ENCODE measurements around the gene KCMF1. TPM values are rescaled to one million over a fixed set of nuclear protein-coding genes. Genes with fewer than 3 reads are reported as not detected.

Gene KCMF1
- total RNA-seq, 1 donor from 2014 or later: 83.3 TPM

DNA sequence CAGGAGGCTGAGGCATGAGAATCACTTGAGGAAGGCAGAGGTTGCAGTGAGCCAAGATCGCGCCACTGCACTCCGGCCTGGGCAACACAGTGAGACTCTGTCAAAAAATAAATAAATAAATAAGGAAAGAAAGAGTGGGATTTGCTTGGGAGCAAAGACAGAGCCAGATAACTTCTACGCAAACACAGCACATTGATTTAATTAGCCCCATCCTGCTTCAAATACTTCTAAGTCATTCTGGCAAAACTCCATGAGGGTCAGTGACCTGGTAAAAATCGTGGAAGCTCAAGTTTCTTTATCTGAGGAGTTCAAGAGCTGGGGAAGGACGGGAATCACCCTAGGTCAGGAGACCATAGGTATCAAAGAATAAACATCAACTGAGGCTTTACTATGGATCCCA lies 91.6 kb downstream of the KCMF1 start:
- DNase-seq: no peak
- intact Hi-C loops (cut with DNase I): no loop called here
- ATAC-seq (ENCODE audit: poor library complexity): no peak

DNA sequence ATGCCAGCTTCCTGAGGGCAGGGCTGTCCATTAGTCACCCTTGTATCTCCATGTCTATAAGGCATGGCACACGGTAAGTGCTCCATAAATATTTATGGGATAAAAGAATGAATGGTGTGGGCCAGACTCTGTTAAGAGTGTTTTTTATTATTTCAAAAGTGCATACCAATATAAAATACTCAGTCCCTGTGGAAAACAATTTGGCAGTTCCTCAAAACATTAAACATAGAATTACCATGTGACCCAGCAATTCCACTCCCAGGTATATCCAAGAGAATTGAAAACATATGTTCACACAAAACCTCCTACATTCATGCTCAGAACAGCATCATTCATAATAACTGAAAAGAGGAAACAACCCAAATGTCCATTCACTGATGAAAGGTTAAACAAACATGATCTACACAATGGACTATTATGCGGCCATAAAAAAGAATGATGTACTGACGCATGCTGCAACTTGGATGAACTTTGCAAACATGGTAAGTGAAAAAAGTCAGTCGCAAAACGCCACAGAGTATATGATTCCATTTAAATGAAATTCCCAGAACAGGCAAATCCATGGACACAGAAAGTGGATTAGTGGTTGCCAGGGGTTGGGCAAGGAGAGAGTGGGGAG lies 93.1 kb downstream of the KCMF1 start:
- ATAC-seq (ENCODE audit: poor library complexity): no peak
- intact Hi-C loops (cut with DNase I): loop anchor here (2.0 kb wide), 1 partner anchor 237 kb away; no protein-coding TSS in a partner anchor
- no peak for DNase-seq

DNA sequence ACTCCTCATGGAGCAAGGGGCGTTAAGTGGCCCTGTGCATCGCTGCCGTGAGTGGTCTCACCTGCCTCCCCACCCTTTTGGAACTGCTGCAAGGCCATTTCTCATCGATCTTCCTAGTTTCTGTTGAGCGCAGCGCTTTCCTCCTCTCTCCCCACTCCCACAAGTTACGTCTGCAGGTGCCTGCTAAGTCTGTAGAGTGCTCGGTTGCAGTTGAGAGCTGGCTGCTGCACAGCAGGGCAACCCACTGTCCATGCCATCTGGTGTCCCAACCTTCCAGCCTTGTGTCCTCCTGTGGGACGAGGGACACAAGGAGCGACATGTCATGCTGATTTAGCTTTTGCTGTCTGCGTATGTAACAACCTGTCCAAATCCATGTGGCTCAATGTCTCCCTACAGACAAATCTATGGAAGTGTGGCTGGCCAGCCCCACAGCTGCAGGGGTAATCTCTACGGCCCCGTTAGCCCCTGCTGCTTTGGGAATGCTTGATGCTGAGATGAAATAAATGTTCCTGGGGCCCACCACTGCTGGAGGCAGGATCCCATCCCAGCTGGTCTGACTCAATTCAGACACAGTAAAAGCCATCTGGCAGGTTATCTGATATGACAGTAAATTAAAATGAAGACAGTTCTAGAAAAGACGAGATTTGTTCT lies 94.1 kb downstream of the KCMF1 start:
- intact Hi-C loops (cut with DNase I): loop anchor here (2.0 to 5.0 kb wide), 2 partner anchors 222 to 236 kb away; no protein-coding TSS in a partner anchor
- DNase-seq: no peak

DNA sequence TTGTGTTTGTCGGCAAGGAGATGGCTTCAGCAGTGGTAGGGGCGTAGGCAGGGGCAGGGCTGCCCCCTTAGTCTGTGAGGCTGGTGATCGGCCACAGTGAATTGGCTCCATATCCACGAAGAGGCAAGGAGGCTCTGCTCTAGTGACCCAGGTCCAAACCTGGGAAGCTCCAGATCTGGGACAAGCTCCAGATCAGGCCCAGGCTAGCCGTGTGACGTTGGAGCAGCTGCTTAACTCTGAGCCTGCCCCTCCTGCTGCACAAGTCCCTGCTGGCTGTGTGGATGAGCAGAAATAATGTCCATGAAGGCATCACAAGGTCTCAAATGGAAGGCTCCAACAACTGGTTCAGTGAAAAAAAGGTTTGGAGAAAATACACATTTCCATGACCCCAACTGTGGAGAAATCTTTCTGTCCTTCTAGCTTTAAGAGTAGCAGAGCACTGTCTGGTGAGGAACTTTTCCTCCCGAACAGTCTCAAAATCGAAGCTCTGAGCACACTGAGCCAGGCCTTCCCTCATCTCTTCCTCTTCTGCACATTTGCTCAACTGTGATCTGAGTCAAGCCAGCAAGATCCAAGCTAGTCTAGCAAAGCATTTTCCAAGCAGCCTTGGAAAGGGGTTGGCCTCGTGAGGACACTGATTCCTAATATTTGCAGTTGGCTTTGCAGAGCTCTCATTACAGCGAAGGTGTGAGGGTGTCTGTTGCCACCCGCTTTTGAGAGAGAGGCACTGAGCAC lies 95.2 kb downstream of the KCMF1 start:
- ATAC-seq (ENCODE audit: poor library complexity): no peak
- intact Hi-C loops (cut with DNase I): loop anchor here (5.0 kb wide), 1 partner anchor 221 kb away; no protein-coding TSS in a partner anchor
- no peak for DNase-seq

More for the DNA sequence above, 94.1 kb downstream of the KCMF1 start:
- no peak for ATAC-seq (ENCODE audit: poor library complexity)

DNA sequence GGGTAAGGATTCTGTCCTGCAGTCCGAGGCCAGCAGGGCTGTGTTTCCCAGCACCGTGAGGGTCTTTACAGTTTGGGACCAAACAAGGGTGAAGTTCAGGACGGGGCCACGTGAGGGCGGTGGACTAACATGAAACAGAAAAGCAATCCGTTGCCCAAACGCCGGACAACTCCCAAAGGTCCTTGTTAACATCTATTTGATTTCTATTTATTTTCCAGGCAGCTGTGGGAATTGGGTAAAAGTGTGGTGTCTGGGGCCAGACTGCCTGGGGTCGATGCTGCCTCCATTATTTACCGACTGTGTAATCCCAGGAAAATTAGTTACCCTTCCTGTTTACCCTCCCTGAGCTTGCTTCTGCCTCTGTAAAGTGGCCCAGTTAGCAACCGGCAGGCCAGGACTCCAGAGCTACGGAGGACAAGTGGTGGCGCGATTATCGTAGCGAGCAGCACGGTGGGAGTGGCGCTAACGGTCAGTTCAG lies 96.0 kb downstream of the KCMF1 start:
- peak; percentile 84 for DNase-seq
- intact Hi-C loops (cut with DNase I): loop anchor here (5.0 kb wide), 1 partner anchor 220 kb away; no protein-coding TSS in a partner anchor

DNA sequence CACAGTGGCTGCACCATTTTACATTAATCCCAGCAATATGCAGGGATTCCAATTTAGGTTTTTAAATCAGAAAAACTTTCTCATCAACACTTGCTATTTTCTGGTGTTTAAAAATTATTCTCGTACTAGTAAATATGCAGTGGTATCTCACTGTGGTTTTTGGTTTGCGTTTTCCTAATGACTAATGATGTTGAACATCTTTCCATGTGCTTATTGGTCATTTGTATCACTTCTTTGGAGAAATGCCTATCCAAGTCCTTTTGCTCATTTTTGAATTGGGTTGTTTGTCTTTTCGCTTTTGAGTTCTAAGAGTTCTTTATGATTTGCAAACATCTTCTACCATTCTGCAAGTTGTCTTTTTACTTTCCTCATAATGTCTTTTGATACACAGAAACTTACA lies 100.1 kb downstream of the KCMF1 start:
- no peak for DNase-seq
- intact Hi-C loops (cut with DNase I): no loop called here
- ATAC-seq (ENCODE audit: poor library complexity): no peak

More for the DNA sequence above, 96.0 kb downstream of the KCMF1 start:
- peak; percentile 94 for ATAC-seq (ENCODE audit: poor library complexity)

DNA sequence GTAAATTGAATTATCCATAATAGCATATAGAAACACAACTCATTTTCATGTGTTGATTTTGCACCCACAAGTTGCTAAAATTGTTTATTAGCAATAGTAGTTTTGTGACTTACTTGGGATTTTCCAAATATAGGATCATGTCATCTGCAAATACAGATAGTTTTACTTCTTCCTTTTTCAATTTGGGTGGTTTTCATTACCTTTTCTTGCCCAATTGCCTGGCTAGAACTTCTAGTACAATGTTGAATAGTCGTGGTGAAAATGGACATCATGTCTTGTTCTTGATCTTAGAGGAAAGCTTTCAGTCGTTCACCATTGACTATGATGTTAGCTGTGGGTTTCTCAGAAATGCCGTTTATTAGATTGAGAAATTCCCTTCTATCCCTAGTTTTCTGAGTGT lies 102.1 kb downstream of the KCMF1 start:
- no peak for ATAC-seq (ENCODE audit: poor library complexity)

DNA sequence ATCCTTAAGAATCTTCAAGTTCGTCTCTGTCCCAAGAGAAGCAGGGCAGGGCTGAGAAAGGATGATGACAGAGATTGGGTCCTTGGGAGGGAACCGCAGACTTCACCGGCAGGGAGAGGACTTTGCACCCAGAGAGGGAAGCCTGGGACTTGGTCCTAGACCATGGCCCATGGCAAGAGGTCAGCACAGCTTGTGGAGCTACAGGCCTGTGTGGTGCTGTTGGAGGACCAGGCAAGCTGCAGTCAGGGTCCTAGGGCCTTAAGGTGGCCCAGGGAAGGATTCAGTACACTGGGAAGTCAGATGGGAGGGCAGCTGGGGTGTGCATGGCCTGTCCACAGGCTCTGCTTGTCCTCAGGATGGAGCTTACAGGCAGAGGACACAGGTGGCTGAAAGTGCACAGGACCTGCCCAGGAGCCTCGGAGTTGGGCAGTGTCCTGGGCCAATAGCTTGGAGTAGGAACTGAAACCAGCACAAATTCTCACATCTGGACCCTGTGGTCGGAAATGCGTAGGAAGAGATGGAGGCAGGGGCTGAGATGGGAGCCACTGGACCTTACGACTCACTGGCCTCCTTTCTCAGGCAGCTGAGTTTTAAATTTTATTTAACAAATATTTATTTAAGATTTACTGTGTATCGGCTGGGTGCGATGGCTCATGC lies 105.8 kb downstream of the KCMF1 start:
- DNase-seq (no peak), ATAC-seq (ENCODE audit: poor library complexity) (no peak)
- intact Hi-C loops (cut with DNase I): no loop called here

More for the DNA sequence above, 102.1 kb downstream of the KCMF1 start:
- intact Hi-C loops (cut with DNase I): no loop called here
- no peak for DNase-seq

DNA sequence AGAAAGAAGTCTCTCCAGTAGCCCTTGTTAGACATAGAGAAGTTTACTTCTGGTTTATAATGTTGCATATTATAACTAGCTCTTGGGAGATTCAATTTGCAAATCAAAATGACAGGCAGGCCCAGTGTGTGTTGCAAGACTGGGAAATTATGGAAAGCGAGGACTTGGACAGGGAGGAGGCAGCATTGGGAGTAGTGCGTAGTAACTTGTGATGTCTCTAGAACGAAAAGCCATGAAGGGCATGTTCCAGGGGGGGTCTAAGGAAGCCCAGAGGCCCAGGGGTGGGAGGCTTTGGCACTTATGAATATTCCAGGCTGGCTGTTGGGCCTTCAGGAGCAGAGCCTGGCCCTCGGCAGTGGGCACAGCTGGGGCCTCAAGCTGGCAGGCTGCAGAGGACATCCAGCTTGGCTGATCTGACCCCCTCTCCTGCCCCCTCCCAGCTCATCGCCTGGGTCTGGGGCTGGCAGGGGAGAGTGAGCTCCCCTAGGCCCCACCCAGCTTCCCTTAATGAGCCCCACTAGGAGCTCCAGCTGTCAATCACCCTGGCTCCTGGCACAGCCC lies 107.0 kb downstream of the KCMF1 start:
- DNase-seq: no peak
- intact Hi-C loops (cut with DNase I): no loop called here

DNA sequence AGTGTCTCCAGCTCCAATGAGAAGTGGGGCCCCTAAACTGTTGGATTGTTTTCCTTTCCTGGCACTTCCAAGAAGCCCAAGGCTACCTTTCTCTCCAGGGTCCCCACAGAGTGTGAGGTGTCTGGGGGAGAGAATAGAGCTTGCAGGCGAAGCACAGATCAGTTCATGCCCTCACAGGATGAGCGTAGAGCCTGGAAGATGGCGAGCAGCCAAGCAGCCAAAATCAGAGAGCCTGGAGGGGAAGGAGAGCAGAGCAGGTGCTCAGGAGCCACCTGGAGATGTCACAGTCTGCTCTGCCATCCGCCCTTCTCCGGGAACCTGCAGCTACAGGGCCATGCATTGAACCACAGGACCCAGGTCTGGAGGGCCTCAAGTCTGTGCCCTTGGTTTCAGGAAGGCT lies 107.6 kb downstream of the KCMF1 start:
- ATAC-seq (ENCODE audit: poor library complexity) (no peak), DNase-seq (no peak)
- intact Hi-C loops (cut with DNase I): no loop called here

More for the DNA sequence above, 107.0 kb downstream of the KCMF1 start:
- no peak for ATAC-seq (ENCODE audit: poor library complexity)

DNA sequence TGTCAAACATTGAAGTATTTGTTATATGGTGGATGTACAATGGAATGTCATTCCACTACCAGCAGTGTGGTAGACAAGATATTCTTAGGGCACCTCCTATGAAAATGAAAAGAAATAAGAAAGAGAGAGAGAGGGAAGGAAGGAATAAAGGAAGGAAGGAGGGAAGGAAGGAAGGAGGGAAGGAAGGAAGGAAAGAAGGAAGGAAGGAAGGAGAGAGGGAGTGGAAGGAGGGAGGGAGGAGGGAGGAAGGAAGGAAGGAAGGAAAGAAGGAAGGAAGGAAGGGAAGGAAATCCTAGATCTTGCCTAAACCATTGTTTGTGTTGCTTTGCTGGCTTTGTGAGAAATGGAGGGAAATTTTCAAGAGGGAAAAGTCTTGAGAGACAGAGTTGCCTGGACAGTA lies 112.1 kb downstream of the KCMF1 start:
- no peak for DNase-seq
- intact Hi-C loops (cut with DNase I): no loop called here
- ATAC-seq (ENCODE audit: poor library complexity): no peak

DNA sequence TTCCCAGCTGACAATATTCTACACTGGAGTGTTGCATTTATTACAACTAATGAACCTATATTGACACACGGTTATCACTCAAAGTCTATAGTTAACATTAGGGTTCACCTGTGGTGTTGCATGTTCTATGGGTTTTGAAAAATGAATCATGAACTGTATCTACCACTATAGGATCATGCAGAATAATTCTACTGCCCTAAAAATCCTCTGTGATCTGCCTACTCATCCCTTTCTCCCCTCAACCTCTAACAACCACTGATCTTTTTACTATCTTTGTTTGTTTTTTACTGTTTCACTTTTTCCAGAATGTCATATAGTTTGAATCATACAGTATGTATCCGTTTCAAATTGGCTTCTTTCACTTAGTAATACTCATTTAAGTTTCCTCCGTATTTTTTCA lies 114.6 kb downstream of the KCMF1 start:
- no peak for DNase-seq
- intact Hi-C loops (cut with DNase I): no loop called here
- no peak for ATAC-seq (ENCODE audit: poor library complexity)

DNA sequence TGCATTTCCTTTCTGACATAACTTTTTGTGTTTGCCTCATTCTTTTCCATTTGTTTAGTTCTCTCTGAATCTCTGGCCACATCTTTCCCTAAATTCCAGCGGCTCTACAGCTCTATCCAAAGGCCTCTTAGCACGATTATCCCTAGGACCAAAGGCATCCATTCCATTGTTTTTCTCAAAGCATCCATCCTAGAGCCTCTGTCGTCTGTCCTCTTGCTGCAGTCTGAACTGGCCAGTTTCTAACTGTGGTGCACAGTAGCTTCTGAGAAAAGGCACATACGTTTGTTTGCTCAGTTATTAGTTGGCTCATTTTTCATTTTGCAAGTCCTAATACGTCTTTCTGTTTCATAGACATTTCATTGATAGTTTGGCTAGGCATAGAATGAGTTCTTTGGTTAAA lies 116.6 kb downstream of the KCMF1 start:
- DNase-seq (no peak), ATAC-seq (ENCODE audit: poor library complexity) (no peak)
- intact Hi-C loops (cut with DNase I): no loop called here

DNA sequence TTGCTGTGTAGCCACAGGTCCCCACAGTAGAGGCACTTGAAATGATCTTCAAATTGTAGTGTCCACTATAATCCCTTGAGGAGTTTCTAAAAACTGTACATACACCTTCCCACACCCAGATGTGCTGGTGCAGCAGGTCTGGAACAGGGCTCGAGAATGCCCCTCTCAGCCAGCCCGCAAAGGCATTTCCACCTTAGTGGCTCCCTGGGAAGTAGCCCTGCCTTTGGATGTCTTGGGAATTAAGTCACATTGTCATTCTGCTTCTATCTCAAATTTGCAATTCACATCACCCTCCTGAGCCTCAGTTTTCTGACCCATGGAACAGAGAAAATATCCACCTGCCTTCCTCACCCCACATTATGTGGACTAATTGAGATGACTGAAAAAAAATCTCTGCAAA lies 118.0 kb downstream of the KCMF1 start:
- ATAC-seq (ENCODE audit: poor library complexity): no peak
- intact Hi-C loops (cut with DNase I): no loop called here
- DNase-seq: no peak

DNA sequence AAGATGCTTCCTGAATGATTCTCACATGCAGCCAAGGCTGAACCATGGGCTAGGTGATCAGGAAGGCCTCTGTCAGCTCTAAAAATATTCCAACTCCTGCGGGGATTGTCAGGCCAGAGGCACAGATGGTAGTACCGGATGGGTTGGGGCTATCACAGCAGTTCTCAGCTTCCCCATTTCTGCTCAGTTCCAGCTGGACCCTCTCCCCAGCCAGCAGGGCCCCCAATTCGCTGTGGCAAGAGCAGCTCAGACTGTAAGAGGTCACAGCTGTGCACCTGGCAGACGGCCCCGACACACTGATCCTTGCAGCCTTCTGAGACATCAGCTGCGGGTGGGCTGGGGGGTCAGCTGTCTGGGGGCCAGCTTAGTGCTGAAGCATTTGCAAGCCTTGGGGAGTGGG lies 118.6 kb downstream of the KCMF1 start:
- ATAC-seq (ENCODE audit: poor library complexity): no peak
- DNase-seq: no peak
- intact Hi-C loops (cut with DNase I): no loop called here

DNA sequence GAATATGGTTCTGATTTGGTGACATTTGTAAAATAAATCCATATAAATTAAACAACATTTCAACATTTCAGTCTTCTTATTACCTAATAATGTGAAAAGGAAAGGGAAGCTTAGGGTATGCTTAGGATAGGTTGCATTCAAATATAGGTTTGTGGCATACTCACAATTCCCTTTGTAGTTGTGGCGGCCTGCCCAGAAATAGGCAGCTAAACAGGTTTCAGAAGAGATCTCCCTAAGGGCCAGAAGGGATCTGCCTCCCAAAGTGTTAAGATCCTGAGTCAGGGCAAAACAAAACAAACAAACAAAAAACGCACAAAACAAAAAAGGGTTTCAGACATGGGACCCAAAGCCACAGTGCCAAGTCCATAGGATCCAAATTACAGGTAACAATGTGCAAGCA lies 120.9 kb downstream of the KCMF1 start:
- no peak for DNase-seq
- intact Hi-C loops (cut with DNase I): no loop called here
- ATAC-seq (ENCODE audit: poor library complexity): no peak

DNA sequence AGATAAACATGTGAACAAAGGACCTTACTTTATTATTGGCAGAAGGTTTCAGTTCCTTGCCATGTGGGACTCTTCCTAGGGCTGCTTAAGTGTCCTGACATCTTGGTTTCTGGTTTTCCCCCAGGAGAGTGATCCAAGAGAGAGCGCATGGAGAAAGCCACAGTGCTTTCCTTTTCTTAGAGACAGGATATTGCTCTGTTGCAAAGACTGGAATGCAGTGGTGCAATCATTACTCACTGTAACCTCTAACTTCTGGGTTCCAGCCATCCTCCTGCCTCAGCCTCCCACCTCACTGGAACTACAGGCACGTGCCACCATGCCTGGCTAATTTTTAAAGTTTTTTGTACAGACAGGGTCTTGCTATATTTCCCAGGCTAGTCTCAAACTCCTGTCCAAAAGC lies 124.1 kb downstream of the KCMF1 start:
- ATAC-seq (ENCODE audit: poor library complexity): no peak
- intact Hi-C loops (cut with DNase I): no loop called here

DNA sequence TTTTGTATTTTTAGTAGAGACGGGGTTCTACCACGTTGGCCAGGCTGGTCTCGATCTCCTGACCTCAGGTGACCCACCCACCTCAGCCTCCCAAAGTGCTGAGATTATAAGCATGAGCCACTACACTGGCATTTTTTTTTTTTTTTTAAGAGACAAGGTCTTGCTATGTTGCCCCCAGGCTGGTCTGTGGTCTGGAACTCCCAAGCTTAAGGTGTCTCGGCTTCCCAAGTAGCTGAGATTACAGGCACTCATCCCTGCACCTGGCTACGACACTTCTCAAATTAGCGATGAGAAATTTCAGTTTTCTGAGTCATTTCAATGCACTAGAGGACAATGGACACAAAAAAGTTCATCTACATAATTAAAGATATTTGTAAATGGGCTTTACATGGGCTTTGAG lies 125.7 kb downstream of the KCMF1 start:
- ATAC-seq (ENCODE audit: poor library complexity) (no peak), DNase-seq (no peak)
- intact Hi-C loops (cut with DNase I): no loop called here

More for the DNA sequence above, 124.1 kb downstream of the KCMF1 start:
- no peak for DNase-seq

DNA sequence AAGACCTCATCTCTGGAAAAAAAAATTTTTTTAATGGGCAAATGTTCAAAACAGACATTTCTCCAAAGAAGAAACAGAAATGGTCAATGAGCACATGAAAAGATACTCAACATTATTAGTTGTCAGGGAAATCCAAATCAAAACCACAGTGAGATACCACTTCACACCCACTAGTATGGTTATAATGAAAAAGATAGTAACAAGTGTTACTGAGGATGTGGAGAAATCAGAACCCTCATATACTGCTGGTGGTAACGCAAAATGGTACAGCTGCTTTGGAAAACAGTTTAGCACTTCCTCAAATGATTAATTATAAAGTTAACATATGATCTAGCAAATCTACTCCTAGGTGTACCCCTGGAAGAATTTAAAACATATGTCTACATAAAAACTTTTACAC lies 133.3 kb downstream of the KCMF1 start:
- no peak for ATAC-seq (ENCODE audit: poor library complexity)

More for the DNA sequence above, 133.3 kb downstream of the KCMF1 start:
- intact Hi-C loops (cut with DNase I): no loop called here
- no peak for DNase-seq
